Astrocyte (in vitro differentiated cells and primary cell): Measurements from ENCODE around the gene PRKG1.

Experiments used
- EZH2 ChIP-seq: IDR thresholded peaks from 2 replicates; pipeline ENCODE4 v1.6.1; 2012; ENCODE audit warnings: mild to moderate bottlenecking, low read length, inconsistent platforms; ENCODE audit not compliant: insufficient read depth
- TF ChIP-seq, protein P1 (sequence below): IDR thresholded peaks from 2 replicates; pipeline ENCODE4 v1.5.1; 2011; ENCODE audit warnings: low read depth, mild to moderate bottlenecking, inconsistent platforms, low read length, moderate library complexity; ENCODE audit not compliant: insufficient read depth

DNA sequence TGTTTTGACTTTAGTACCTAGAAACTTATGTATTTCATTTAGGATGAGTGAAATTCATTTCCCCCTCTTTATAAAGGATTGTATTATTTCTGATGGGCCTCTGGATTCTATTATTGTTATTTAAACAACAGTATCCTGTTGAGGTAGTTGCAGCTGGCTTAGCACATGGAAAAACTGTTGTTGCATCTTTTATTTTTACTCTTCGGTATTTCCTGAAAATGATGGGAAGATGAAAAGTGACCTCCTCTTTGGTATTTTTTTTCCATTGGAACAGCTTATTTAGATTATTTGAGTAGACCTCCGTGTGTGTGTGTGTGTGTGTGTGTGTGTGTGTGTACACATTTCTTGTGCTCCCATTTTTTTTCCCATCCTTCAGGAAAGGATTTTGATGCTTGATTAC, 129.8 kb downstream of the PRKG1 start:
- TF ChIP-seq, protein P1, sequence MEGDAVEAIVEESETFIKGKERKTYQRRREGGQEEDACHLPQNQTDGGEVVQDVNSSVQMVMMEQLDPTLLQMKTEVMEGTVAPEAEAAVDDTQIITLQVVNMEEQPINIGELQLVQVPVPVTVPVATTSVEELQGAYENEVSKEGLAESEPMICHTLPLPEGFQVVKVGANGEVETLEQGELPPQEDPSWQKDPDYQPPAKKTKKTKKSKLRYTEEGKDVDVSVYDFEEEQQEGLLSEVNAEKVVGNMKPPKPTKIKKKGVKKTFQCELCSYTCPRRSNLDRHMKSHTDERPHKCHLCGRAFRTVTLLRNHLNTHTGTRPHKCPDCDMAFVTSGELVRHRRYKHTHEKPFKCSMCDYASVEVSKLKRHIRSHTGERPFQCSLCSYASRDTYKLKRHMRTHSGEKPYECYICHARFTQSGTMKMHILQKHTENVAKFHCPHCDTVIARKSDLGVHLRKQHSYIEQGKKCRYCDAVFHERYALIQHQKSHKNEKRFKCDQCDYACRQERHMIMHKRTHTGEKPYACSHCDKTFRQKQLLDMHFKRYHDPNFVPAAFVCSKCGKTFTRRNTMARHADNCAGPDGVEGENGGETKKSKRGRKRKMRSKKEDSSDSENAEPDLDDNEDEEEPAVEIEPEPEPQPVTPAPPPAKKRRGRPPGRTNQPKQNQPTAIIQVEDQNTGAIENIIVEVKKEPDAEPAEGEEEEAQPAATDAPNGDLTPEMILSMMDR = no peak
- no peak for TF ChIP-seq EZH2
